K562 (cell line): ENCODE data around the gene DPH7. TPM values are rescaled to one million over a fixed set of nuclear protein-coding genes. Genes with fewer than 3 reads are reported as not detected.
A peak's percentile ranks its signal among the peaks of the same experiment; 100 is the strongest.

Source experiments
- ATAC-seq: fragments of 200-7000 bp; cut with Tn5 transposase; 3 replicates; pipeline ENCODE4 v1.9.1; 2020; ENCODE audit warnings: moderate library complexity
- BruUV-seq: library from RNA; stranded (reverse); fragments of 400-500 nt; replicated peaks from 2 replicates; lab custom pipeline; 2021; lab: Mats Ljungman, UMichigan
- CTCF ChIA-PET: fragments of 300-600 bp; formaldehyde crosslinking; extraction: SDS; loops from one replicate; lab custom pipeline; 2021; ENCODE audit warnings: low intra/inter-chr PET ratio; lab: Yijun Ruan, JAX
- POLR2A ChIA-PET: fragments of 300-600, 350-650 bp; sonication (Branson Sonifier 250); formaldehyde crosslinking; extraction: SDS; loops from one replicate; lab custom pipeline; 2021; ENCODE audit warnings: antibody characterized with exemption, inconsistent platforms; lab: Yijun Ruan, JAX
- DNase-seq, 4 experiments: peaks; one replicate each; pipeline versions ENCODE4 v3.0.0 to v3.0.0-alpha.2; 2011 to 2018; ENCODE audit warnings: low spot score in 3 of 4, mixed read lengths in 3 of 4; ENCODE audit errors: extremely low read depth in 1 of 4
- FAIRE-seq: peaks from 2 replicates; lab custom pipeline; 2011; peaks lifted over from hg19 to GRCh38; lab: Jason Lieb, UNC
- H2AFZ ChIP-seq: 2 replicates; pipeline ENCODE4 v1.6.0; 2011; ENCODE audit warnings: low read depth, low read length, control low read depth, inconsistent platforms
- H3K27ac ChIP-seq: fragments of 200-600 bp; 3 replicates; pipeline ENCODE4 v1.8.0; 2011; ENCODE audit warnings: low read depth, mild to moderate bottlenecking, control low read depth, inconsistent platforms, low read length, moderate library complexity, mixed read lengths; ENCODE audit errors: extremely low read depth
- H3K27me3 ChIP-seq, 2 experiments: fragments of 300-600 bp in 1 of 2; 2 replicates in 1 of 2; 3 replicates in 1 of 2; pipeline versions ENCODE4 v1.6.0 to v1.8.0; 2011; ENCODE audit warnings: inconsistent platforms in 2 of 2, low read length in 2 of 2, mild to moderate bottlenecking in 1 of 2, mixed read lengths in 1 of 2, moderate library complexity in 1 of 2; ENCODE audit not compliant: control insufficient read depth in 2 of 2, insufficient read depth in 2 of 2
- H3K36me3 ChIP-seq: fragments of 300-600 bp; 3 replicates; pipeline ENCODE4 v1.8.0; 2011; ENCODE audit warnings: mild to moderate bottlenecking, low read length, inconsistent platforms; ENCODE audit not compliant: control insufficient read depth, insufficient read depth
- H3K4me1 ChIP-seq, 2 experiments: fragments of 200-600 bp in 1 of 2; replicated peaks in 1 of 2; 2 replicates in 1 of 2; 3 replicates in 1 of 2; pipeline versions ENCODE4 v1.5.1 to v1.8.0; 2011; ENCODE audit warnings: inconsistent platforms in 2 of 2, low read length in 2 of 2, mild to moderate bottlenecking in 1 of 2, mixed read lengths in 1 of 2, moderate library complexity in 1 of 2; ENCODE audit not compliant: control insufficient read depth in 2 of 2, insufficient read depth in 2 of 2
- H3K4me2 ChIP-seq: 2 replicates; pipeline ENCODE4 v1.6.1; 2011; ENCODE audit warnings: low read length, control low read depth, inconsistent platforms, mixed read lengths; ENCODE audit not compliant: insufficient read depth
- H3K4me3 ChIP-seq: fragments of 200-600 bp; sonication (generic), shearing (Covaris generic); 2 replicates; pipeline ENCODE4 v1.5.1; 2016; ENCODE audit warnings: control low read depth, inconsistent platforms
- H3K79me2 ChIP-seq: fragments of 200-600 bp; 3 replicates; pipeline ENCODE4 v1.8.0; 2011; ENCODE audit warnings: low read length, inconsistent platforms; ENCODE audit not compliant: control insufficient read depth, insufficient read depth
- H3K9ac ChIP-seq, 2 experiments: 2 replicates each; pipeline versions ENCODE4 v1.6.0 to v1.6.1; 2011; ENCODE audit warnings: low read depth in 2 of 2, low read length in 2 of 2, control low read depth in 1 of 2, inconsistent platforms in 1 of 2, mild to moderate bottlenecking in 1 of 2, mixed read lengths in 1 of 2; ENCODE audit not compliant: insufficient read depth in 1 of 2
- H3K9me1 ChIP-seq: one replicate; pipeline ENCODE4 v1.6.0; 2011; ENCODE audit warnings: inconsistent platforms, mild to moderate bottlenecking, low read length, moderate library complexity; ENCODE audit not compliant: control insufficient read depth, insufficient read depth
- H3K9me3 ChIP-seq: replicated peaks from 2 replicates; pipeline ENCODE4 v1.5.1; 2011; ENCODE audit warnings: low read depth, low read length, inconsistent platforms; ENCODE audit not compliant: control insufficient read depth, insufficient read depth
- H4K20me1 ChIP-seq: replicated peaks from 2 replicates; pipeline ENCODE4 v1.6.1; 2011; ENCODE audit warnings: low read length, inconsistent platforms, mixed read lengths; ENCODE audit not compliant: control insufficient read depth, insufficient read depth
- CCNT2 ChIP-seq: IDR thresholded peaks from 2 replicates; pipeline ENCODE4 v1.6.1; 2011; ENCODE audit warnings: borderline replicate concordance, low read depth, mild to moderate bottlenecking, moderate library complexity, mixed read lengths, low read length; ENCODE audit not compliant: insufficient read length; ENCODE audit errors: extremely low read depth
- ETV5 ChIP-seq: sonication (generic); formaldehyde crosslinking; IDR thresholded peaks from 2 replicates; pipeline ENCODE4 v1.4.0; 2020; ENCODE audit warnings: low read depth, mild to moderate bottlenecking, missing genetic modification reagents
- ZBTB9 ChIP-seq: fragments of 450-650 bp; formaldehyde crosslinking; IDR thresholded peaks from 2 replicates; pipeline ENCODE4 v1.4.0; 2020; ENCODE audit warnings: mild to moderate bottlenecking, moderate library complexity
- WGBS: fragments of 100-300 bp; shearing (Covaris generic); methylation state at CpG from one replicate; pipeline ENCODE4 v1.1.6; 2016; ENCODE audit warnings: low coverage, mixed read lengths; ENCODE audit not compliant: insufficient coverage; ENCODE audit errors: missing lambda C conversion rate; 5-methylcytosine and 5-hydroxymethylcytosine counted together
- in situ Hi-C: fragments of 300-500 bp; cut with MboI; formaldehyde crosslinking; loops from 4 replicates; pipeline ENCODE4 v1.15.0; 2018; ENCODE audit warnings: inconsistent platforms, mixed read lengths
- intact Hi-C: fragments of 100-400 bp; cut with micrococcal nuclease; formaldehyde crosslinking; loops from 2 replicates; pipeline ENCODE4 v1.14.2; 2022
- polyA plus RNA-seq, 8 experiments: library from polyadenylated mRNA; depleted of rRNA in 4 of 8; stranded (reverse) in 5 of 8; unstranded in 3 of 8; fragments of >200 nt; fragmentation: Nextera tagmentation in 2 of 8; fragmentation: Illumina TruSeq in 1 of 8; extraction: Ambion mirVana in 2 of 8; extraction: Trizol in 1 of 8; gene quantifications; 2 replicates each; pipeline versions ENCODE4 v1.2.1 to v1.2.3, GENCODE V29; 2011 to 2014; ENCODE audit warnings: inconsistent platforms in 1 of 8, missing spikeins in 1 of 8
- total RNA-seq, 7 experiments: library from RNA; depleted of rRNA in 6 of 7; stranded (reverse); fragments of >200 nt in 6 of 7; fragmentation: Illumina TruSeq in 2 of 7; extraction: Trizol in 2 of 7; gene quantifications; 2 replicates each; pipeline versions ENCODE4 v1.2.1 to v1.2.3, GENCODE V29; 2011 to 2021; ENCODE audit warnings: low replicate concordance in 1 of 7

Gene DPH7
- total and polyA plus RNA-seq, 9 of the 15 experiments (the other 6 are each of a cell fraction or from before 2014, with no cell fraction given) = 13.9 to 68.6 (median 41.3) TPM

- H3K9ac ChIP-seq = no peak overlapping the region
- no peak overlapping the region for H3K4me2 ChIP-seq
- WGBS = 65% methylated on average over 33 of the region's 33 CpGs
- H3K4me3 ChIP-seq = no peak overlapping the region
- TF ChIP-seq CCNT2 (no peak), ETV5 (CRISPR knock-in tag) (no peak), ZBTB9 (CRISPR knock-in tag) (peak; percentile 98)
- TF ChIP-seq, all 486 proteins: peak for 1
- H4K20me1 ChIP-seq = no peaks in the 10 kb centered on the region
- CTCF ChIA-PET = no interaction called here
- BruUV-seq = no TSS peak
- no peak for FAIRE-seq
- POLR2A ChIA-PET = interaction anchor here (0.6 kb wide), 1 partner anchor 124 kb away, joined by 4 read pairs; no protein-coding TSS in a partner anchor
- no peaks in the 10 kb centered on the region for H3K27me3 ChIP-seq
- no peak overlapping the region for H3K27ac ChIP-seq
- intact Hi-C loops (no loop called here), in situ Hi-C loops (no loop called here)
- no peaks in the 10 kb centered on the region for H3K79me2 ChIP-seq
- H3K9me1 ChIP-seq = no peaks in the 10 kb centered on the region
- H2AFZ ChIP-seq = no peak overlapping the region
- H3K36me3 ChIP-seq = no peaks in the 10 kb centered on the region
- no peak for DNase-seq
- no peaks in the 10 kb centered on the region for H3K9me3 ChIP-seq
- no peak for ATAC-seq
- peaks cover 0 to 25% of the 10 kb centered on the region in 2 experiments; a peak in 3 of 5 replicates for H3K4me1 ChIP-seq
These were observed 54.4 kb downstream of the DPH7 start for GRCh38 chr9:137524161-137524980.
